ENCODE measurements around the gene EML2.
"Not testable (repeated sequence)": the region's sequence is repeated elsewhere in the genome, so short reads cannot be mapped to it uniquely, and the experiment has no call there.

Gene EML2

DNA sequence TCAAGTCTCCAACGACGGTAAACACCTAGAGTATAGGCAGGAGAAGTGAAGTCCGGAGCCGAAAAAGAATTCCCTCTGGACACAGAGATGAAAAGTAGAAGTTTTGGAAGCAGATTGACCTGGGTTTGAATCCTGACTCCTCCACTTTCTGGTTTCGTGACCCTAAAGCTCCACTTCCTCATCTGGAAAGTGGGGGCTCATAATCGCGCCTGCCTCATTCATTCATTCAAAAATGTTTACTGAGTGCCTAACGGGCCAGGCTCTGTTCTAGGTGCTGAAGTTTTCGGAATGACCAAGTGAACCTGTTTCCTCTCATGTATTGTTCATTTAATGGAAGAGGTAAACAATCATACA lies 7.1 kb upstream of the EML2 start:
- no peak for DNase-seq (ENCODE audit: low spot score)

DNA sequence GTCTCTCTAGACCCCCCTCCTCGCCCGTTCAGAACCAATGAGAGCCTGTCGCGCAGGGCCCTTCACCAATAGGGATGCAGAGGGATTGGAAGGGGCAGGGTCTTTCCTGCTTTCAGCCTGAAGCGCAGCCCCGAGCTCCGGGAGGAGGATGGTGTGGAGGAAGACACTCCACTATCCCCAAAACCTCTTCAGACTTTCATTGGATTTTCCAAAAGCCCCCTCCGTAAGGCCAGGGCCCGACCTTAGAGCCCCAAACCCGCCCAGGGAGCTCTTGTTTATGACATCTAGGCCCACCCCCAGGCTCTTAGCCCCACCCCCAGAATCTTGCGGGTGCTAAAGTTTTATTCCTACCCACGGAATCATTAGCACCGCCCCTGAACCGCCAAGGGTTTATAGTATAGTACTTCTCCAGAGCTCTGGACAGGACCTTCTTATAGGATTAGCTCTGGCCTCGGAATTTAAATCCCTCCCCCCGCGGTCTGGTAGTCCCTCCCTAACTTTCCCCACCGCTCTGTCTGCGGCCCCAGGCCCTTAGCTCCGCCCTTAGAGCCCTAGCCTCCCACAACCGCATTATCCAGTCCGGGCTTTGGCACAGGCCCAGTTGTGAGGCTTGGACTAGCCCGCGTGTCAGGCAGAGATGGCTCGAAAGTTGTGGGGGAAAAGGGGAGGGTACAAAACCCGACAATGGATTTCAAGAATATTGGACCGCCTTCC lies 6.6 kb upstream of the EML2 start:
- peak; percentile 74 for DNase-seq (ENCODE audit: low spot score)

DNA sequence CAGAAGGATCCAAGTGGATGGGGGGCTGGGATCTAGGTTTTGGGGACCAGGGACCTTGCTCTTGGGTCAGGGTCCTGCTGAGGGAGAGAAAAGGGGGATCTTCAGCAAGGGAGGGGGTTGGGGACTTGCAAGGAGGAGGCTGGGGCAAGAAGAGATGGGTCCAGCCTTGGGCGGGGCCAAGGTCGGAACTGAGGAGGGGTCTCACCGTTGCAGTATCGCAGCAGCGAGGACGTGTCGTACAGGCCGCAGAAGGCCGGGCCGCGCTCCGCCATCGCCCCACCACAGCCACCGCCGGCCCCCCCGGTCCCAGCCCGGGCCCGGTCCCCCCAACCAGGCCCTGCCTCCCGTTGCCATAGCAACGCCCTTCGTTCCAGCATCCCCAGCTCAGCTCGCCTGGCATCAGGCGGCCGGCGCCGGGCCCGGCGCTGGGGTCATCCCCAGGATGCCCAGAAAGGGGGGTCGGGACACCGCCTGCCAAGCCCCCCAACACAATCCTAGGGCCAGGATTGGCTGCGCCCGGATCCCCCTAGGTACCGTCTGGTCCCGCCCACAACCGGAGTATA lies 6.0 kb upstream of the EML2 start:
- no peak for DNase-seq (ENCODE audit: low spot score)

DNA sequence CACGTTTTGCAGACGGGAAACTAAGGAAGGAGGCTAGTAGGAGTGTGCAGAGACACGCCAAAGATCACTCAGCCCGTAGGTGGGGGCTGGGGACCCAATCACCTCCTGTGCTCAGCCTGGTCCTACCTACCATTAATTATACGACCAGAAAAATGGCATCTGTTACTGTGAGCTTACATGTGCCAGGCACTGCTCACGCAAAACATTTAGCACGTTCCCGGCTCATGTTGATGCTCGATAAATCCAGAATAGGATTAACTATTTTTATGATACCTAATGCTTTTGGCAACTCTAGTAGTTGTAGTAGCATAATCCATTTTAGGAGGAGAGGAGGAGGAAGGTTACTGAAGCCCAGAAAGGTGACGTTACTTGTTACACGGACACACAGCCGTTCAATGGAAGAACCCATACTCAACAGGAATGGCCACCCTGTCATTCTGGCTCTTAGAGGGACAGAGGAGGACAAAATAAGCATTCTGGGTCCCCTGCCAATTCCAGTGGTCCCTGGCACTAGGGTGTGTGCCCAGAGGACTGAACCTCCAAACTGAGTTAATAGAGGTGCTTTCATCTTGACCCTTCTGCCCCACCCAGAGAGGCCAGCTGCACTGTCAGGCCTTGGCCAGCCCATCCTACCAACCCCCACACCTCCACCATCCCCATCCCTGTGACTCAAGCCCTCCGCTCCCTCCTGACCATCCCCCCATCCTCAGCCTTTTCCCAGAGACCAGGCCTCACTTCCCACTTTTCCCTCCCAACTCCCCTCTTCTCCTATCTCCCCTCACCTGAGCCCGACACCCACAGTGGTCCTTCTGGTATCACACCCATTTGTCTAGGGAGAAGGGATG lies 5.0 kb upstream of the EML2 start:
- no peak for DNase-seq (ENCODE audit: low spot score)

DNA sequence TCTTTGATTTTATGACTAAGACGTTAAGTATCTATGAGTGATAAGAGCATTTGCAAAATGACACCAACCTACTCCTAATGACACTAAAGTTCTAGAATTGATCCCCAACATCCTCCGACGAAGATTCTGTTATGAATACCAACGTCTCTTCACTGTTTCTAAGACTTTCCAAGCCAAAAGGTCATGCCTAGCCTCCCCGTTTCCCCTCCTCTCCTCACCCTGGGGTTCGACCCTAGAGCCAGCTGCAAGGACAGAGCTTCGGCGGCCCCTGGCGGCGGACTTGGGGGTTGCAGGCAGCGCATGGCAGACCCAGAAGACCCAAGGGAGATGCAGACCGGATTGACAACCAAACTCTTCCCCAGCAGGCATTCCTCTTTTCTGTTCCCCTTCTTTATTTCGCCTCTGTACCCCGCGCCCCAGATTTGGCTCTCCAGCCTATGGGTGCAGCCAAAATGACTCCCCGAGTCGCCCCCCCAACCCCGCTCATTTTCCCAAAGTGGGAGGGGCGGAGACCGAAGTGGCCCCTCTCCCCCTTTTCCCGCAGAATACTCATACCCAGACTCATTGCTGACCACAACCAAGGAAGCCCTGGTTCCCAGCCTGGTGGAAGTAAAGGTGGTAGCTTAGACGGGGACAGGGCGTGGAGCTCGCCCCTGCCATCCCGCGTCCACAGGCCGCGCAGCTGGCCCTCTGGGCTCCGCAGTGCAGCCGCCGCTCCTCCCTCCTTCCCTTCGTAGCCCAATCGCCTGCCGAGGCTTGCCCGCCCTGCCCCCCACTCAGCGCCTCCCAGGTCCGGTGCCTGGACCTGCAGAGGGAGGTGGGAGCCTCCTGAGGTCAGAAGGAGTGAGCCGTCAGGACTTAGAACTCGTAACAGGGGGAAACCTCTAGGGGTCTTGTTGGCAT lies 4.1 kb upstream of the EML2 start:
- peak; percentile 72 for DNase-seq (ENCODE audit: low spot score)

DNA sequence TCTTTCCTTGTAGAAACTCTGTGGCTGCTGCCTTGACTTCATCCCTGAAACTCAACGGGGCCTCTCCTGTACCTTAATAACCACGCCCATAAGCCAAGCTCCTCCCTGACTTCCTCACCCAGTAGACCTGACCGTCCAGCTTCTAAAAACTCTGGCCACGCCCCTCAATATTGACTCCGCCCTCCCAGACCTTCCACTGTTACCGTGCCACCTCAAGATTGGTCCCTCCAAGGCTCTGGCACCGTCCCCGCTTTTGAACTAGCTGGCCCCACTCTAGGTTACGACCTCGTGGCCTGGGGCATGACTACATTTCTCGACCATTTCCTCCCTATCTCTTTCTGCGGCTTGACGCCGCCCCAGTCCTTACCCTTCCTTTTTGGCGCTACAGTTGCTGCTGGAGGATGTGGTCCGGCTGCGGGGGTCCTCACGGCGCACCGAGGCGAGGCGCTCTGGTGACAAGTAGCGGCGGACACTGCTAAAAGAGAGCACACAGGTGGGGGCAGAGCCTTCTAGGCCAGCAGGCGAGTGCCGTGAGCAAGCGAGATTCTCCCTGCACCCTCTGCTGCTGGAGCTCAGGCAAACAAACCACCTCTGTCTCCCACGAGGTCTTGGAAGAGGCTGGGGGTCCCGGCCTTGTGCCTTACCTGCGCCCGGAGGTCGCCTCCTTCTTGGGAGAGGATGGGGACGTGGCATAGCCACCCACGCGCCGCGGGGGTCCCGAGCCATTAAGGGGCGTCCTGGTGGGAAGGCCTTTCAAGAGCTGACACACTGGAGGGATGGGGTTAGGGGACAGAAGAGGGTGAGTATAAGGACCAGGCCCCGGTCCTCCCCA lies 2.3 kb upstream of the EML2 start:
- peak; percentile 84 for DNase-seq (ENCODE audit: low spot score)

DNA sequence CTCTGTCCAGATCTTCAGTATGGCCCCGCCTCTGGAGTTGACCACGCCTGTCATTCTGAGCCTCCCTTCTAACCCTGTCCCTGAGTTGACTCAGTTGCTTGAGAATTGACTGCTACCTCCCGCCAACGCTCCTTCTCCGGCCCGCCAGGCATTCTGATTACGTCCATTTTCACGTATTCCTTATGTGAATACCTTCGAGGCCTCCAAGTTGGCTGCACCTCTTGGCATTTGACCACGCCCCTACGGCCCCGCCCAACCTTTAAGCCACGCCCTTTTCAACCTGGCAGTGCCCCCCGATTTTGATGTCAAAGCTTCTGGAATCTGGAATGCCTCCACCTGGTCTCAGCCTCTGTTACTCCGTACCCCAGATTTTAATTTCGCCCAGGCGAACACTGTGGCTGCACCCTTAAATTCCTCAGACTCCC lies 1.7 kb upstream of the EML2 start:
- DNase-seq (ENCODE audit: low spot score) = no peak

DNA sequence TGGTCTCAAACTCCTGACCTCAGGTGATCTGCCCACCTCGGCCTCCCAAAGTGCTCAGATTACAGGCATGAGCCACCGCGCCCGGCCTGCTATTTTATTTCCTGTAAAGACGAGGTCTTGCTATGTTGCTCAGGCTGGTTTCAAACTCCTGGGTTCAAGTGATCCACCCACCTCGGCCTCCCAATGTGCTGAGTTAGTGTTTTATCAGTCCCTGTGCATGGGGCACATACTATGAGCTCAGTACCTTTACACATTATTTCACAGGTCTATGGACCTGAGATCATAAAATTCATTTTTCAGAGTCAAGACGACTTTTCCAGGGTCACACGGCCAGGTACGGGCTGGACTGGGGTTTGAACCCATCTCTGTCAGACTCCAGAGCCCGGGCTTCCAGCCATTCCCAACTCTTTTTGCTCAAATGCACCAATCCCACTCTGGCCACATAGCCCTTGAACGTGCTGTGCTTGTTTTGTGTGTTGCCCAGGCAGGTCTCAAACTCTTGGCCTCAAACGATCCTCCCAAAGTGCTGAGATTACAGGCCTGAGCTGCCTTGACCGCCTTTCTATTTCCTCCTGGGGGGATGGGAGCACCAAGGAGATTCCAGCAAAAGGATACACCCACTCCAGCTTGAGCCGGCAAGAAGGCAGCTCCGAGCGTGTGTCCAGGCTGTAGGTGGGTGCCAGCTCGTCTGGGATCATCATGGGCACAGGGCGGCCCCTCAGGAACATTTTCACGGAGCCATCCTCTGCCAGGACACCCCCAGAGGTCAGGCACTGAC lies 1.1 kb downstream of the EML2 start:
- no peak for DNase-seq (ENCODE audit: low spot score)

DNA sequence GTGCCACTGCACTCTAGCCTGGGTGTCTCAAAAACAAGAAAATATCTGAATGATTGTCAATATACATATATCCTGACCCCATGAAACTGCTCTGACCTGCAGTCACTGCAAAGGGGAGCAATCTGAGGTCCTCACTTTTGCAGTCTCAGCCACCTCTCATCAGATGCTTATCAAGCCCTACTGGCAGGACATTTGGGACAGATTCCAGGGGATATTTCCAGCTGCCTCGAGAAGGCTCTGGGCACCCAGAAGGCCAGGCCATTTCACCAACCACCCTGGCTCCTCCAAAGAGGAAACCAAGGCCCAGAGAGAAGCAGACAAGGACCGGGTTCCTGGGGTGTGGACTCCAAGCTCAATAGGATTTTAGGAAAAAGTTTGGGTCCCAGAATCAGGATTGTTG lies 2.3 kb downstream of the EML2 start:
- DNase-seq (ENCODE audit: low spot score) = no peak

DNA sequence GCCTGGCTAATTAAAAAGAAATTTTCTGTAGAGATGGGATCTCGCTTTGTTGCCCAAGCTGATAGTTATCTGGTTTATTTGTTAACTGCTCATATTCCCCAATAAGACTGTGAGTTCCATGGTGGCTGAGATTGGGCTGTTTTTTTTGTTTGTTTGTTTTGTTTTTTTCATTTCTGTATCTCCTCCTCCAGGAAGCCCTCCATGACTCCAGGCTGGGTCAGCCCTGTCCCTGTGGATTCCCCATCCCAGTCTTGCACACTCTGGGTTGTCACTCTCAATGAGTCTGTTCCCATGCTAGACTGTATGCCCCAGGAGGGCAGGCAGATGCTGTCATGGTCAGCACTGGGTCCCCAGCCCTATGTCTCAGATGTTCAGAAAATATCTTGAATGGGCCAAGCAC lies 2.9 kb downstream of the EML2 start:
- no peak for DNase-seq (ENCODE audit: low spot score)

DNA sequence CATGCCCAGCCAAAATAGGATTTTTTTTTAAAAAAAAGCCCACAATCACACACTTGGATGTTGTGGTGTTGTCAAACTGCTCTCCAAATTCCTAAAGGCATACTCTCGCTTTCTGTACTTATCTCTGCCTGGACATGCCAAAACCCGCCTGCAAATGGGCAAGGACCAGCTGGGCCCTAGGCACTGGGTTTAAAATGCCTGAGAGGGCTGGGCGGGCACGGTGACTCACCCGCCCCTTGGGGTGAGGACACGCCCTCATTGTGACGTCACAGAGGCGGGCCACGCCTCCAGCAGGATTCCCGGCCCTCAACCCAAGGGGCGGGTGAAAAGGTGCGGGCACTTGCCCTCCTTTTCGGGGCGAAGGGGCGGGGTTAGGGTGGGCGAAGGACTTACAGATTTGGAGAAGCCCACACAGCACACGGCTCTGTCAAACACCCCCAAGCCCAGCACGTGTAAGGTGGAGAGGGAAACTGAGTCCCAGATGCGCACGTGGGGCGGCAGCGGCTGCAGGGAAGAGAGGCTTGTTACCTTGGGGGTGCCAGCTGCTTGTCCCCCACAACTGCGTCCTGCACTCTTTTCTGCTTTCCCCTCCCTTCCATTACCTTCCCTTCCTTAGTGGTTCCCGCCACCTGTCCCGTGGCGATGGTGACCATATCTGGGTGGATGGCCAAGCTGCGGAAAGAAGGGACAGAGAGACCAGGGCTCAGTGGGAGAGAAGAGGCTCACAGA lies 6.6 kb downstream of the EML2 start:
- DNase-seq (ENCODE audit: low spot score) = peak; percentile 61

DNA sequence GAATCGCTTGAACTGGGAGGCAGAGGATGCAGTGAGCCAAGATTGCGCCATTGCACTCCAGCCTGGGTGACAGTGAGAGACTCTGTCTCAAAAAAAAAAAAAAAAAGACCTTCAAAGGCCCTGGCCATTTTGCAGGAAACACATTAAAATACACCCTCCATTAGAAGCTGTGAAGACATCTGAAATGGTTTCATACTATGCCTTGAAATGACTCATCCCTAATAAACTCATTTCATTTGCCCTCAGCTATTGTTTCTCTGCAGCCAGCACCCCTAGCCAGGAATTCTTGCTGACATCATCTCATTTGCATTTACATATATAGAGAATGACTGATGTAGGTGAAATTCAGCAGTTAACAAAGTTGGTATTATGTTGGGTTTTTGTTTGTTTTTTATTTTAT lies 8.7 kb downstream of the EML2 start:
- peak; percentile 98 for DNase-seq (ENCODE audit: low spot score)

DNA sequence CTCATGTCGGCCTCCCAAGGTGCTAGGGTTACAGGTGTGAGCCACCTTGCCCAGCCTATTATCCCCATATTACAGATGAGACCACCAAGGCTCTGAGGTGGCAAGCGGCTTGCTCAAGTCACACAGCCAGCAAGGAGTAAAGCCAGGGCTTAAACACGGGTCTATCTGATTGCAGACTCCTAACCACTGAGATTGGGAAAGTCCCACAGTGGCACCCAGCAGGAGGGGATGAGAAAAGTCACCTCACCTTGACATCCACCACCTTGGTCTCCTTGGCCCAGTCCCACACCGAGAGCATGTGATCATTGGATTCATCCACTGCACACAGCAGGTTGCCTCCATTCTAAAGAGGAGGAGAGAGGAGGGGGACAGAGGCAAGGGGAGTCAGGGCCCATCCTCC lies 9.5 kb downstream of the EML2 start:
- DNase-seq (ENCODE audit: low spot score) = no peak

DNA sequence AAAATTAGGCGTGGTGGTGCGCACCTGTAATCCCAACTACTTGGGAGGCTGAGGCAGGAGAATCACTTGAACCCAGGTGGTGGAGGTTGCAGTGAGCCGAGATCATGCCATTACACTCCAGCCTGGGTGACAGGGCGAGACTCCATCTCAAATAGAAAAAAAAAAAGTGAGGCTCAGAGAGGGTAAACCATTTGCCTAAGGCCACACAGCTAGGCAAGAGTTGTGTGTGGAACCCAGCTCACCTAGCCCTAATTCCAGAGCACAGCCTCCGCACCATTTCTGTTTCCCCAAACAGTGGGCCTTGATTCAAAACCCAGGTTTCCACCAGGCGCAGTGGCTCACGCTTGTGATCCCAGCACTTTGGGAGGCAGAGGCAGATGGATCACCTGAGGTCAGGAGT lies 11.0 kb downstream of the EML2 start:
- not testable (repeated sequence) for DNase-seq (ENCODE audit: low spot score)

DNA sequence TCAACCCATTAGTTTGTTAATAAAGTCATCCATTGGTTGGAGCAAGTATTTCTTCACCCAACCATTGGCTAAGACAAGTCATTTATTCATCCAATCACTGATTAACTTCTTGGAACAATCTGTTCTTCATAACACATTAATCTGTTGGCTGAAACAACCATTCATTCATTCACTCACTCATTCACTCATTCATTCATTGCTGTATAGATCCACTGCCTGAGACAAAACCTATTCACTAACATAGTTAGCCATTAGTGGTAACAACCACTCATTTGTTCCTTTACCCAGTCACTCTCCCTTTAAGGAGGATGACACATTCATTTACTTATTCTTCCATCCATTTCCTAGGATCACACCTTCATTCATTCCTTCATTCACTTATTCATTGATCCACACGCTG lies 15.2 kb downstream of the EML2 start:
- DNase-seq (ENCODE audit: low spot score) = no peak

DNA sequence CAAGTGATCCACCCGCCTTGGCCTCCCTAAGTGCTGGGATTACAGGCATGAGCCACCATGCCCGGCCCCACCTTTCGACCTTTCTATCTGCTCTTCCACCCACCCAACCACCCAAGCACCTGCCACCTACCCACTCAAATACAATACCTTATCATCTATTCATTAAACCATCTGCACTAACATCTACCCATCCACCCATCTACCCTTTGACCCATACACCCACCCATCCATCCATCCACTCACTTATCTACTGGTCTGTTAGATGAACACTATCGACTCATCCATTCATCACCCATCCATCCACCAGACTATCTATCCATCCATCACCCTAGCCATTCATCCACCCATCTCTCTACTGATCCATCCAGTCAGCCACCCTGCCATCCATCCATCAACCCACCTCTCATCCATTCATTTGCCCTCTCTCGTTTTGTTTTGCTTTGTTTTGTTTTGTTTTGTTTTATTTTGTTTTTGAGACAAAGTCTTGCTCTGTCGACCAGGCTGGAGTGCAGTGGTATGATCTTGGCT lies 17.2 kb downstream of the EML2 start:
- no peak for DNase-seq (ENCODE audit: low spot score)

DNA sequence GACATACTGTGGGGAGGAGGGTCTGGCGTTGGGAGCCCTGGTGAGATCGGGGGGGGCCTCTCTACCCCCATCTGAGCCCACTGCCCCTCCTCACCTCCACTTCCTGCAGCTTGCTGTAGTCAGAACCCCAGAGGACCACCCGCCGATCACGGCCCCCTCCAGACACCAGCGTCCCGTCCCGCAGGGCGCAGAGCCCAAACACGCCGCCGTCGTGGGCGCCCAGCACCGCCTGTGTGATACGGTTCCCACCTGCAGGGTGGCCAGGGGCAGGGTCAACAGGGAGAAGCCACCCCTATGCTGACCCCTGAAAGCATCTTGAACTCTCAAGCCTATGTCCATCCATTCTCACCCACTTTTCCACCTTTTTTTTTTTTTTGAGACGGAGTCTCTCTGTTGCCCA lies 17.8 kb downstream of the EML2 start:
- no peak for DNase-seq (ENCODE audit: low spot score)

DNA sequence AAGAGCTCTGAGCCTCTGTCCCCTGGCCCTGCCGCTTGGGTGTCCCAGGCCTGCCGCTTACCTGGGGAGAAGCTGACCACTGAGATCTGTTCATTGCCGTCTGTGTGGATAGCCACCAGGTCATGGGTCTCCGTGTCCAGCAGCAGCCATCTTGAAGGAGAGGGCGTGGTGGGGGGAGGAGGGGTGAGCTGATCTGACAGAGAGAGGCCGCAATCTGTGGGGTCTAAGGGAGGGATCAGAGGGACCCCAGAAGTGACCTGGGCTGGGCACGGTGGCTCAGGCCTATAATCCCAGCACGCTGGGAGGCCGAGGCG lies 22.5 kb downstream of the EML2 start:
- DNase-seq (ENCODE audit: low spot score) = no peak

DNA sequence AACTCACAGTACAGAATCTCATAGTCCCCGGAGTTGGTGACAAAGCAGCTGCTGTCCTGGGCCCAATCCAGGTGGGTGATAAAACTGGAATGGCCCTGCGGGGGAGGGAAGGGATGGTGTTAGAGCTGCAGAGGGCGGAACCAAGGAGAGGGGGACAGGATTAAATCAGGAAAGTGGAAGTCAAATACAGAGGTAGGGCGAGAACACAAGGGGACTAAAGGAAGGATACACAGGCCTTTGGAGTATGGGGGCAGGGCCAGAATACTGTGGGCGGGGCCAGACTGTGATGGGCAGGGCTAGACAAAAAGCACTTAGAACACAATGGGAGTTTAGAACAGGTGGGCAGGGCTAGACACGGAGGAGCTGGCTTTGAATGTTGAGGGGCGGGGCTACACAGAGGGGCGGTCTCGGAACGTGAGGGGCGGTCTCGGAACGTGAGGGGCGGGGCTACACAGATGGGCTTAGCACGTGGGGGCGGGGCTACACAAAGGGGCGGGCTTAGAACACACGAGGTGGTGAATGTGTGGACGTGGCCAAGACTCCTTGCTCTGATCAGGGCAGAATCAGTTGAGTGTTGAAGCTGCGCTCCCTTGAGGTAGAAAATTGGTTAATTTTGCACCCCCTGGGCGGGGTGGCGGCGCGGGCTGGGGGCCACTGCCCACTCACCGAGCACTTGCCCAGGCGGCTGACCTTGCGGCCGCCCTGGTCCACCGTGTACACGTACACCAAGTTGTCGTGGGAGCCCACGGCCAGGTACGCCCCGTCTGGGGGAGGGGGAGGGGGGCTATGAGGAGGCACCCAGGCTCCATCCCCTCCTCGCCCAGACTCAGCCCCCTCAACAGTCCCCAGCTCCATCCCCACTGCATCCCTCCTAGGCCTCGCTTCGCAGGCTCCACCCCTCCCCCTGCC lies 23.1 kb downstream of the EML2 start:
- DNase-seq (ENCODE audit: low spot score) = peak; percentile 94
